Diencephalon (tissue), 1 donor: ENCODE measurements around the gene TAF11L11. TPM values are rescaled to one million over a fixed set of nuclear protein-coding genes. Genes with fewer than 3 reads are reported as not detected.

Experiments used
- small RNA-seq: library from RNA; depleted of rRNA; stranded (forward); fragments of <200 nt; gene quantifications from one replicate; pipeline ENCODE3, GENCODE V24; 2014
- total RNA-seq: library from RNA; depleted of rRNA; stranded (reverse); fragments of >200 nt; gene quantifications from one replicate; pipeline ENCODE4 v1.2.3, GENCODE V29; 2014

The TAF11L11 gene
- total RNA-seq = not detected

GRCh38 chr5:17603880-17604279 lies at the start of gene TAF11L11:
TSS of gene TAF11L11 (plus strand) at chr5:17604183.

GRCh38 chr5:17585658-17586057 lies 18.3 kb upstream of the TAF11L11 start, which contains the start of gene TAF11L7:
TSS of gene TAF11L7 (minus strand) at chr5:17585758.

DNA sequence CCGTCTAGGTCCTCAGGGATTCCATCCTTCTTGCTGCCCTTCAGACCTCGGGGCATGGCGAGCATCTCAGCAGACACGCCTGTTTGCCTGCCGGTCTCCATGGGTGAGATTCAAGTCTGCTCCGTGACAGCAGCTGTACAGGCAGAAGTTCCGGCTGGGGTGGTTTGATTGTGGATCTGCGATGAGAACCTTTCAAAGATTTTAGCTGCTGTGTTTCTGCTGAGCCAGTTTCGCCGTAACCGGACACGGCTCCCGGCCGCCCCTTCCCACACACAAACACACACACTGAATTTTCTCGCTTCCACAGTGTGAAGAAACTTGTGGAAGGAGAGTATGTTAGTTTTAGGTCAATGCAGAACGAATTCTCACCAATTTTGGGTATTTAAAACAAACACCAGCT lies 13.1 kb upstream of the TAF11L11 start, which contains the start of gene TAF11L8:
TAF11L8 (minus strand) TSS at position 101 of the 400 bp plus-strand sequence.

DNA sequence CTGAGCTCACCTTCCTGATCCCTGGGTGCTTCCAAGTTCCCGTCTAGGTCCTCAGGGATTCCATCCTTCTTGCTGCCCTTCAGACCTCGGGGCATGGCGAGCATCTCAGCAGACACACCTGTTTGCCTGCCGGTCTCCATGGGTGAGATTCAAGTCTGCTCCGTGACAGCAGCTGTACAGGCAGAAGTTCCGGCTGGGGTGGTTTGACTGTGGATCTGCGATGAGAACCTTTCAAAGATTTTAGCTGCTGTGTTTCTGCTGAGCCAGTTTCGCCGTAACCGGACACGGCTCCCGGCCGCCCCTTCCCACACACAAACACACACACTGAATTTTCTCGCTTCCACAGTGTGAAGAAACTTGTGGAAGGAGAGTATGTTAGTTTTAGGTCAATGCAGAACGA lies 9.7 kb upstream of the TAF11L11 start, which contains the start of gene TAF11L9:
TAF11L9 (minus strand) TSS at position 140 of the 400 bp plus-strand sequence.

DNA sequence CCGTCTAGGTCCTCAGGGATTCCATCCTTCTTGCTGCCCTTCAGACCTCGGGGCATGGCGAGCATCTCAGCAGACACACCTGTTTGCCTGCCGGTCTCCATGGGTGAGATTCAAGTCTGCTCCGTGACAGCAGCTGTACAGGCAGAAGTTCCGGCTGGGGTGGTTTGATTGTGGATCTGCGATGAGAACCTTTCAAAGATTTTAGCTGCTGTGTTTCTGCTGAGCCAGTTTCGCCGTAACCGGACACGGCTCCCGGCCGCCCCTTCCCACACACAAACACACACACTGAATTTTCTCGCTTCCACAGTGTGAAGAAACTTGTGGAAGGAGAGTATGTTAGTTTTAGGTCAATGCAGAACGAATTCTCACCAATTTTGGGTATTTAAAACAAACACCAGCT lies 6.3 kb upstream of the TAF11L11 start, which contains the start of gene TAF11L10:
TAF11L10 (minus strand) TSS at position 101 of the 400 bp plus-strand sequence.

GRCh38 chr5:17610092-17610491 lies 6.1 kb downstream of the TAF11L11 start, which contains the start of gene TAF11L12:
TSS of gene TAF11L12 (plus strand) at chr5:17610392.

GRCh38 chr5:17631788-17632187 lies 27.8 kb downstream of the TAF11L11 start, which contains the start of gene TAF11L13:
TSS of gene TAF11L13 (plus strand) at chr5:17632088.

DNA sequence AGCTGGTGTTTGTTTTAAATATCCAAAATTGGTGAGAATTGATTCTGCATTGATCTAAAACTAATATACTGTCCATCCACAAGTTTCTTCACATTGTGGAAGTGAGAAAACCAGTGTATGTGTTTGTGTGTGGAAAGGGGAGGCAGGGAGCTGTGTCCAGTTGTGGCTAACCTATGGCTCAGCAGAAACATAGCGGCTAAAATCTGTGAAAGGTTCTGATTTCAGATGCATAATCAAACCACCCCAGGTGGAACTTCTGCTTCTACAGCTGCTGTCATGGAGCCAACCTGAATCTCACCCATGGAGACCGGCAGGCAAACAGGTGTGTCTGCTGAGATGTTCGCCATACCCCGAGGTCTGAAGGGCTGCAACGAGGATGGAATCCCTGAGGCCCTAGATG lies 30.2 kb downstream of the TAF11L11 start, which contains the start of gene TAF11L14:
TAF11L14 (plus strand) TSS at position 301 of the 400 bp plus-strand sequence.

Small RNA genes lying within 50 kb of the gene (small RNA-seq; reads per million reads assigned to genes)
- gene AC233724.1 (not detected), gene AC233724.2 (not detected), gene AC233724.3 (not detected), gene AC233724.4 (not detected), gene AC233724.6 (not detected), gene AC233724.7 (not detected)

Other genes with a start within 250 kb of the TAF11L11 start
- gene TAF11L2, start 106.0 kb upstream of the TAF11L11 start, total RNA-seq = not detected
- not detected for gene TAF11L3, start 85.8 kb upstream of the TAF11L11 start, total RNA-seq
- gene TAF11L4, start 82.4 kb upstream of the TAF11L11 start, total RNA-seq = not detected
- gene TAF11L5, start 78.9 kb upstream of the TAF11L11 start, total RNA-seq = not detected
- not detected for gene TAF11L6, start 75.5 kb upstream of the TAF11L11 start, total RNA-seq
- not detected for gene TAF11L7, start 18.4 kb upstream of the TAF11L11 start, total RNA-seq
- not detected for gene TAF11L8, start 13.2 kb upstream of the TAF11L11 start, total RNA-seq
- not detected for gene TAF11L9, start 9.8 kb upstream of the TAF11L11 start, total RNA-seq
- gene TAF11L10, start 6.4 kb upstream of the TAF11L11 start, total RNA-seq = not detected
- not detected for gene TAF11L12, start 6.2 kb downstream of the TAF11L11 start, total RNA-seq
- not detected for gene TAF11L13, start 27.9 kb downstream of the TAF11L11 start, total RNA-seq
- not detected for gene TAF11L14, start 30.3 kb downstream of the TAF11L11 start, total RNA-seq